ENCODE measurements around the gene QPCTL.
A peak's percentile ranks its signal among the peaks of the same experiment; 100 is the strongest.

QPCTL gene

GRCh38 chr19:45660636-45661035 is 31.8 kb upstream of the QPCTL start:
- Mint-ChIP-seq H3K4me1 (no peaks in the 10 kb centered on the region), H3K27me3 (peaks cover 9% of the 10 kb centered on the region), H3K9me3 (no peaks in the 10 kb centered on the region), H3K27ac (ENCODE audit: low read depth) (no peak overlapping the region), H3K36me3 (ENCODE audit: insufficient read depth) (no peaks in the 10 kb centered on the region), H3K4me3 (no peak overlapping the region)
- DNase-seq (ENCODE audit: low spot score in 2 of 2) = no peak
- no peak for ATAC-seq (replicated peaks; ENCODE audit: extremely low read depth, poor library complexity, severe bottlenecking)

- Mint-ChIP-seq H3K27me3 (peaks cover 9% of the 10 kb centered on the region), H3K27ac (ENCODE audit: low read depth) (no peak overlapping the region), H3K4me1 (peaks cover 14% of the 10 kb centered on the region), H3K9me3 (no peaks in the 10 kb centered on the region), H3K36me3 (ENCODE audit: insufficient read depth) (peaks cover 2% of the 10 kb centered on the region), H3K4me3 (no peak overlapping the region)
- ATAC-seq (replicated peaks; ENCODE audit: extremely low read depth, poor library complexity, severe bottlenecking) (no peak), DNase-seq (ENCODE audit: low spot score in 2 of 2) (no peak)
Observed at GRCh38 chr19:45663800-45664199, 28.7 kb upstream of the QPCTL start.

GRCh38 chr19:45664575-45664974 is 27.9 kb upstream of the QPCTL start:
- H3K4me3 Mint-ChIP-seq = no peak overlapping the region
- H3K36me3 Mint-ChIP-seq (ENCODE audit: insufficient read depth) = peaks cover 2% of the 10 kb centered on the region
- H3K9me3 Mint-ChIP-seq = no peaks in the 10 kb centered on the region
- no peak for DNase-seq (ENCODE audit: low spot score in 2 of 2)
- ATAC-seq (replicated peaks; ENCODE audit: extremely low read depth, poor library complexity, severe bottlenecking) = no peak
- H3K4me1 Mint-ChIP-seq = peaks cover 22% of the 10 kb centered on the region
- H3K27ac Mint-ChIP-seq (ENCODE audit: low read depth) = no peak overlapping the region
- H3K27me3 Mint-ChIP-seq = peaks cover 9% of the 10 kb centered on the region

GRCh38 chr19:45667620-45668341 is 24.7 kb upstream of the QPCTL start, which contains the start of gene GIPR:
GIPR (plus strand) TSS chr19:45668221; CDS start chr19:45669521, 1,300 bp downstream.
- peak; percentile 66 for ATAC-seq (replicated peaks; ENCODE audit: extremely low read depth, poor library complexity, severe bottlenecking)
- Mint-ChIP-seq H3K27me3 (no peaks in the 10 kb centered on the region), H3K9me3 (no peaks in the 10 kb centered on the region), H3K4me3 (peak within 1 kb of the TSS; percentile 89), H3K4me1 (peaks cover 40% of the 10 kb centered on the region), H3K36me3 (ENCODE audit: insufficient read depth) (peaks cover 2% of the 10 kb centered on the region), H3K27ac (ENCODE audit: low read depth) (peak within 1 kb of the TSS; percentile 94)
- DNase-seq (ENCODE audit: low spot score in 2 of 2) = no peak

DNA sequence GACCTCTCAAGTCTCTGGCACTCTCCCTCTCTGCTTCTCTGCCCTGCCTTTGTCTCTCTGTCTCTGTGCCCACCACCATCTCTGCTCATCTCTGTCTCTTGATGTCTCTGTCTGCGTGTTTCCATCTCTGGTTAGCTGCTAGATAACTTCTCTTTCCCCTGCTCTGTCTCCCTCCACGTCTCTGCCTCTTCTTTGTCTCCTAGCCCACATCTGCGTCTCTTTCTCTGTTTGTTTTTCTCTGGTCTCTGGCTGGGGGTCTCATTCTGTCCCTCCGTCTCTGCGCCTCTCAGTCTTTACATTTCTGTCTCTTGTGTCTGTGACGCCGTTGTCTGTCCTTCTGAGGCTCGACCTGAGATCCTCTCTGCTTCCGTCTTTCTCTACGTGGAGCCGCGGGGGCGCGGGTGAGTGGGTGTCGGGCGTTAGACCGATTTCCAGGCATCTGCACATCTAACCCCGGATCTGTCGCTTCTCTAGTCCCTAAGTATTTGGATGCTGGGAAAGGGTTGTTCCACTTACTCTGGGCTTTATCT is 24.1 kb upstream of the QPCTL start:
- peak; percentile 20 for ATAC-seq (replicated peaks; ENCODE audit: extremely low read depth, poor library complexity, severe bottlenecking)
- Mint-ChIP-seq H3K27ac (ENCODE audit: low read depth) (peak overlapping the region; percentile 94), H3K9me3 (no peaks in the 10 kb centered on the region), H3K4me1 (peaks cover 40% of the 10 kb centered on the region), H3K27me3 (no peaks in the 10 kb centered on the region), H3K36me3 (ENCODE audit: insufficient read depth) (peaks cover 4% of the 10 kb centered on the region), H3K4me3 (peak overlapping the region; percentile 89)
- DNase-seq (ENCODE audit: low spot score in 2 of 2) = peak in 1 of 2 donors; percentile 31

- ATAC-seq (replicated peaks; ENCODE audit: extremely low read depth, poor library complexity, severe bottlenecking) (no peak), DNase-seq (ENCODE audit: low spot score in 2 of 2) (peak in 1 of 2 donors; percentile 32)
- H3K9me3 Mint-ChIP-seq = no peaks in the 10 kb centered on the region
- H3K27me3 Mint-ChIP-seq = no peaks in the 10 kb centered on the region
- peaks cover 4% of the 10 kb centered on the region for H3K36me3 Mint-ChIP-seq (ENCODE audit: insufficient read depth)
- H3K4me3 Mint-ChIP-seq = peak overlapping the region; percentile 54
- peaks cover 40% of the 10 kb centered on the region for H3K4me1 Mint-ChIP-seq
- H3K27ac Mint-ChIP-seq (ENCODE audit: low read depth) = no peak overlapping the region
Observed at GRCh38 chr19:45670670-45671453, 21.6 kb upstream of the QPCTL start.

DNA sequence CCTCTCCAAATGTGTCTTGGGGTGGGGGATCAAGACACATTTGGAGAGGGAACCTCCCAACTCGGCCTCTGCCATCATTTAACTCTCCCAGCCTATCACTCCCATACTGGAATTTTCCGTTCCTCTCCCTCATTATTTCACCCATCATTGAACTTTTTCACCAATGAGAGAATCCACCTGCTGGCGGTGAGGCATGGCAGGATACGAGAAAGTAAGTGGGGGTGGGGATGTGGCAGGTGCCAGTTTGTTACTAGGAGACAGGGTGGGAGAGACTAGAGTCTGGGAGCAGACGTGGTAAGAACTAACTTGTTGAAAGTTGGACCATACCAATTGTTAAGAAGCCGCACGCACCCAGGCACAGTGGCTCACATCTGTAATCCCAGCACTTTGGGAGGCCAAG is 17.5 kb upstream of the QPCTL start:
- Mint-ChIP-seq H3K4me3 (no peak overlapping the region), H3K27ac (ENCODE audit: low read depth) (no peak overlapping the region), H3K9me3 (no peaks in the 10 kb centered on the region), H3K27me3 (no peaks in the 10 kb centered on the region), H3K4me1 (peaks cover 27% of the 10 kb centered on the region), H3K36me3 (ENCODE audit: insufficient read depth) (peaks cover 5% of the 10 kb centered on the region)
- ATAC-seq (replicated peaks; ENCODE audit: extremely low read depth, poor library complexity, severe bottlenecking) (no peak), DNase-seq (ENCODE audit: low spot score in 2 of 2) (no peak)

DNA sequence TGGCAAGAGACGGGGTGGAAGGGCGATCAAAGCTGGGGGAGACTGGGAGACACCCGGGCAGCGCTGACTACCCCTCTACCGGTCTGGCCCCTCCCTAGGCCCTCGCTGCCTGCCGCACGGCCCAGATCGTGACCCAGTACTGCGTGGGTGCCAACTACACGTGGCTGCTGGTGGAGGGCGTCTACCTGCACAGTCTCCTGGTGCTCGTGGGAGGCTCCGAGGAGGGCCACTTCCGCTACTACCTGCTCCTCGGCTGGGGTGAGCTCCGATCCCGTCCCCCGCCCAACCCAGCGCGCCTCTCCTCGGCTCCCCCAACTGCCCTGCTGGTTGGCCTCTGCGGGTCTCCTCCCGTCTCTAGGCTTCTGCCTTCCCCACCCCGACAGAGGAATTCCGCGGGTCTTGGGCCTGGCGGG is 15.6 kb upstream of the QPCTL start:
- Mint-ChIP-seq H3K36me3 (ENCODE audit: insufficient read depth) (peaks cover 5% of the 10 kb centered on the region), H3K27me3 (no peaks in the 10 kb centered on the region), H3K4me3 (peak overlapping the region; percentile 75), H3K9me3 (no peaks in the 10 kb centered on the region), H3K27ac (ENCODE audit: low read depth) (no peak overlapping the region), H3K4me1 (peaks cover 18% of the 10 kb centered on the region)
- ATAC-seq (replicated peaks; ENCODE audit: extremely low read depth, poor library complexity, severe bottlenecking) = peak; percentile 38
- DNase-seq (ENCODE audit: low spot score in 2 of 2) = peak in 1 of 2 donors; percentile 23

GRCh38 chr19:45677351-45678230 is 14.9 kb upstream of the QPCTL start:
- no peak overlapping the region for H3K27ac Mint-ChIP-seq (ENCODE audit: low read depth)
- no peaks in the 10 kb centered on the region for H3K9me3 Mint-ChIP-seq
- peak overlapping the region; percentile 75 for H3K4me3 Mint-ChIP-seq
- DNase-seq (ENCODE audit: low spot score in 2 of 2) = peak; percentile 41 to 54
- peaks cover 5% of the 10 kb centered on the region for H3K36me3 Mint-ChIP-seq (ENCODE audit: insufficient read depth)
- H3K27me3 Mint-ChIP-seq = no peaks in the 10 kb centered on the region
- H3K4me1 Mint-ChIP-seq = peaks cover 22% of the 10 kb centered on the region
- peak; percentile 44 for ATAC-seq (replicated peaks; ENCODE audit: extremely low read depth, poor library complexity, severe bottlenecking)

GRCh38 chr19:45681391-45682015 is 11.0 kb upstream of the QPCTL start:
- Mint-ChIP-seq H3K27me3 (no peaks in the 10 kb centered on the region), H3K4me3 (peak overlapping the region; percentile 72), H3K36me3 (ENCODE audit: insufficient read depth) (peaks cover 9% of the 10 kb centered on the region), H3K9me3 (no peaks in the 10 kb centered on the region), H3K4me1 (peaks cover 20% of the 10 kb centered on the region), H3K27ac (ENCODE audit: low read depth) (peak overlapping the region; percentile 41)
- ATAC-seq (replicated peaks; ENCODE audit: extremely low read depth, poor library complexity, severe bottlenecking) = peak; percentile 87
- DNase-seq (ENCODE audit: low spot score in 2 of 2) = peak; percentile 84 to 91

GRCh38 chr19:45682117-45682516 is 10.3 kb upstream of the QPCTL start:
- Mint-ChIP-seq H3K4me1 (peaks cover 17% of the 10 kb centered on the region), H3K9me3 (no peaks in the 10 kb centered on the region), H3K4me3 (no peak overlapping the region), H3K36me3 (ENCODE audit: insufficient read depth) (peaks cover 14% of the 10 kb centered on the region), H3K27me3 (no peaks in the 10 kb centered on the region), H3K27ac (ENCODE audit: low read depth) (no peak overlapping the region)
- DNase-seq (ENCODE audit: low spot score in 2 of 2) = no peak
- ATAC-seq (replicated peaks; ENCODE audit: extremely low read depth, poor library complexity, severe bottlenecking) = no peak

DNA sequence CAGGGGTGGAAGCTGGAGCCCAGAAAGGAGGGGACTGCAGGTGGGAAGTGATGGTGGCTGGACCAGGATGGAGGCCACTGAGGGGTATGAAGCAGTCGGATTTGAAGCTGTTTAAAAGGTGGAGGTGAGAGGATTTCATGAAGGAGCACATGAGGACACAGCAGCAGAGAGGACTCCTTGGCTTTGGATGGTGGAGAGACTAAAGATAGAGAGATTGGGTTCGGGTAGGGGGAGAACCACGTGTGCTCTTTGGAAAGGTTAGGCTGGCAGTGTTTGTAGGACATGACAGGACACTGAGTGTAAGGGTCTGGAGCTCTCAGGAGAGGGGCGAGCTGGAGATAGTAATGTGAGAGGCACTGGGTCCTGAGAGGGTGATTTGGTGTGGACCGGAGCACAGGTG is 9.6 kb upstream of the QPCTL start:
- no peaks in the 10 kb centered on the region for H3K9me3 Mint-ChIP-seq
- ATAC-seq (replicated peaks; ENCODE audit: extremely low read depth, poor library complexity, severe bottlenecking) (no peak), DNase-seq (ENCODE audit: low spot score in 2 of 2) (no peak)
- no peaks in the 10 kb centered on the region for H3K27me3 Mint-ChIP-seq
- H3K36me3 Mint-ChIP-seq (ENCODE audit: insufficient read depth) = peaks cover 17% of the 10 kb centered on the region
- H3K4me1 Mint-ChIP-seq = peaks cover 11% of the 10 kb centered on the region
- H3K27ac Mint-ChIP-seq (ENCODE audit: low read depth) = no peak overlapping the region
- no peak overlapping the region for H3K4me3 Mint-ChIP-seq

Measured in central memory CD8-positive, alpha-beta T cell (primary cell).